Measurements from ENCODE around the gene MEGF6.
A peak's percentile ranks its signal among the peaks of the same experiment; 100 is the strongest.

The MEGF6 gene

DNA sequence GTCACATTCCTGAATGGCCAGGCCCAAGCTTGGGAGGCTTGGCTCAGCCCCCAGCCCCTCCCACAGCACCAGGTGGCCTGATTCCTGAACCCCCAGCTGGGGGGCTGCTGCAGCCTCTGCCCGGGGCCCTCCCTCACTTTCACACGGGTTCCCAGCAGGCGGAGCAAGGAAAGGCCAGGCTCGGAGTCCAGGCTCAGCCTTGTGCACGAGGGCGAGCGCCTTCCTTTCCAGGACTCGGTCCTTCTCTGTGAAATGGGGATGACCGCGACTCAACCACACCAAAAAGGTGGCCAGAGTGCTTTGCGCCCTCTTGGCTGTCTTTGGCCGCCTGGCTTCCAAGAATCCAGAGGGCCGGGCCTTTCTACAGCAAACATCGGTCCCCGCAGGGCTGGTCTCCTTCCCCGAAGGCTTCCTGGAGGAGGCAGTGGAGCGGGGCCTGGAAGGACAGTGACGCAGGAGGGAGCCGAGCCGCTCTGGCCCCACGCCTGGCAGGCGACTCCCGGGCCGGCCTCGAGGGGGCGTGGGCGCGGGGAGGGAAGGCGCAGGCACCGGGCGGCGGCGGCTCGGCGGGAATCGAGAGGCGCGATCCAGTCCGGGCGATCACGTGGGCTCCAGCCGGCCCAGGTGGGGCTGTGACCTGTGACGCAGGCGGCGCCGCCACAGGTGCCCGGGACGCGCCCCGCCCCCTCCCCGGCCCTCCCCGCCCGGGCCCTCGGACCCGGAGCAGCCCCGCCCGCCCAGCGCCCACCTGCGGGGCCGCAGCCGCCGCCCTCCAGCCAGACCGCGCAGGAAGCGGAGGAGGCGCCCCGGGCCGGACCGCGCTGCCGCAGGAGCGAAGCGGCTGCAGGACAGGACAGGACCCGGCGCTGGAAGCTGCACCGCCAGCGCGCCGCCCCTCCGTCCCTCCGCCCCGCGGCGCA is 157.2 kb downstream of the MEGF6 start, which contains the start of gene ARHGEF16:
ARHGEF16 (plus strand) TSS at position 775 of the 920 bp plus-strand sequence. CDS start 8,420 bp downstream, outside the sequence.
- DNase-seq, result peak in 1 of 2 donors; percentile 37

GRCh38 chr1:3453203-3453761 is 158.0 kb downstream of the MEGF6 start:
- peak; percentile 79 to 82 for DNase-seq

DNA sequence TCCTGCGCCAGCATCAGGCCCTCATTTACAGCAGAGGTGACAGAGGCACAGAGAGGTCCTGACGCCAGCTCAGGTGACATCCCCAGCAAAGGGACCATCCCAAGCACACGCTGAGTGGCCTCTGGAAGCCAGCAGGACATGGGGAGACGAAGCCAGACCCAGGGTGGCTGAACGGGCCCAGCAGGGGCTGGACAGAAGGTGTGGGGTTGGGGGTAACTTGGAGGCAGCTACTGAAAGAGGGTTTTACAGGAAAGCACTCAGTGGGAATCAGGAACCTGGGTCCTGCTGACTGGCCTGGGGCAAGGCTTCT is 158.5 kb downstream of the MEGF6 start:
- DNase-seq, result no peak

DNA sequence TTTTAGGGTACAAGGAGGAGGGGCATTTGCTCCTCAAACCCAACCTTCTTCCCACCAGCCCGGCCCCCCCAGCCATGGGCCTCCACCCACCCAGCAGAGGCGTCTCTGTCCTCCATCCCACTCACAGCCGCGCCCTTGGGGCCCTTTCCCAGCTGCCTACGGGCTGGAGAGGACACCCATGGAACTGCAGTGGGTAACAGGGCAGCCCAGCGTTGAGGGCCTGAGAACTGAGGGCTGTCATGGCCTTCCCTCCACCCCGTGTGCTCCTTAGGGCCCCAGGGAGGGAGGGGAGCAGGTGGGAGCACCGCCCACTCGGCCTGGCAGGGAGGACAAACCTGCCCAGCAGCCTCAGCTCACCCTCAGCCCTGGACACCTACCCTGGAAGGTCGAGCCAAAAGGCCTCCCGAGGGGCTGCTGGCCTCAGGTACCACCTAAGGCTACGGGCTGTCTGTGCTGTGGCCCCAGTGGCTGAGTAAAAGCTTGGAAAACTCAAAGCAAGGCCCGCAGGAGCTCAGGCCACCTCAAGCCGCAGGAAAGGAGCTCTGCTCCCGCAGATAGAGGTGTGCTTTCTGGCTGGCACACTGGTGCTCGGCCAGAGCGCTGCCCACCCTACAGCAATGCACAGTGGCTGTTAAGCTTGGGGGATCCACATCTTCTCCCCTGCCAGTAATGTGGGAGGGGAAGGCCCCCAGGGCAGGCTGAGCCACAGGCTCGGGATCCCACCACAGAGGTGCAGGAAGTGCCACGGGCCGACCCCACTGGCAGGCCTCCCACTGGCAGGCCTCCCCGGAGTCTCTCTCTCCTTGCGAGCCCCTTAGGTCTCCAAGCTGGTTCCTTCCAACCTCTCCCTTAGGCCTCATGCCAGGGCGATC is 159.1 kb downstream of the MEGF6 start:
- DNase-seq, result no peak

DNA sequence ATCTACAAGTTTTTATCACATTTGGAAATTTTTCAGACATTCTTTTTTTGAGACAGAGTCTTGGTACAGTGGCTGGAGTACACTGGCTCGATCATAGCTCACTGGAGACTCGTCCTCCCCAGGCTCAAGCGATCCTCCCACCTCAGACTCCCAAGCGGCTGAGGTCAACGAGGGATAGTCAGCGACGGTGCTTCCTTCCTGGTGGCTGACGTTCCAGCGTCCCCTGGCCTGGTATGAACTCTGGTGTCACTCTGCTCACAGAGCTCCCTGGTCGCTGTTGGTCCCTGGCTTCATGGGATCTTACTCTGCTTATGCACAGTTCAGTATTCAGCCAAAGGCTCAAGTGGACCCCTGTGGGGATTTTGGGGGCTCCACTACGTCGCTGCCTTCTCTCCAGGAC is 160.3 kb downstream of the MEGF6 start:
- DNase-seq, result no peak

- DNase-seq, result no peak
These were observed 161.0 kb downstream of the MEGF6 start for GRCh38 chr1:3450202-3450863.

DNA sequence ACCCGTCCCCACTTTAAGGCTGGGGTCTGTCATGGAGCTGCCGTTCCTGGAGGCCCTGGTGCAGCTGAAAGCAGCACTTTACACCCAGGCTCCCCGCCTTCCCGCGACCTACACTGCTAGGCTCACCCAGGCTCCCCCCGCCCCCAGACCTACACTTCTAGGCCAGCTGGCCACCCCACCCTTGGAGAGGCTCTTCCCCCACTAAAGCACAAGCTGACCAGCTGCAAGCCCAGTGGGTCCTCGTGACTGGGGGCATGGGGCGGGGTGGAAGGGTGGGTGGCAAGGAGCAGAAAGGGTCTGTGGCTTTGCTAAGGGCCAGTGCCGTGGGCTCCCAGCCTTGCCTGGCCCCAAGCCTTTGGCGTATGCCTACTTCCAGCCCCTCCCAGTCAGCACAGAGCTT is 166.6 kb downstream of the MEGF6 start:
- DNase-seq, result no peak

- no peak for DNase-seq
These were observed 167.0 kb downstream of the MEGF6 start for GRCh38 chr1:3444298-3444697.

DNA sequence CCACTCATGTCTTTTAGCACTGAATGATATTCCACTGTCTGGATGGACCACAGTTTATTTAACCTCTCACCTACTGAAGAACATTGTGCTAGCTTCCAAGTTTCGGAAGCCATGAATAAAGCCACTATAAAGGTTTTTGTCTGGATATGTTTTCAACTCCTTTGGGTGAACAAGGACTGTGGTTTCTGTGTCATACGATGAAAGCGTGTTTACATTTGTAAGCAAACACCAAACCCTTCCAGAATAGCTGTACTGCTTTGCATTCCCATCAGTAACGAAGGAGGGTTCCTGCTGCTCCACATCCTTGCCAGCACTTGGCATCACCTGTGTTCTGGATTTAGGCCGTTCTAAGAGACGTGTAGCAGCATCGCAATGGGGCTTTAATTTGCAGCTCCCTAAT is 167.5 kb downstream of the MEGF6 start:
- no peak for DNase-seq

DNA sequence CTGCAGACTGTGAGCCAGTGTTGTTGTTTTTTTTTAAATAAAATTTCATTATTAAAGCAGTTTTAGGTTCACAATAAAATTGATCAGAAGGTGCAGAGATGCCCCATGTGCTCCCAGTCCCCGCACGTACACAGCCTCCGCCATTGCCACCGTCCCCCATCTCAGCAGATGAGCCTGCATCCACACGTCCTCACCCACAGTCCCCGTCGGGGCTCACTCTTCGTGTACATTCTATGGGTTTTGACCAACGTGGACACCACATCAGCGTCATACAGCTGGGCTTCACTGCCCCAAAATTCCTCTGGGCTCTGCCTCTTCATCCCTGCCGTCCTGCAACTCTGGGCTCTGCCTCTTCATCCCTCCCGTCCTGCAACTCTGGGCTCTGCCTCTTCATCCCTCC is 168.4 kb downstream of the MEGF6 start:
- no peak for DNase-seq

GRCh38 chr1:3442331-3442730 is 169.0 kb downstream of the MEGF6 start:
- DNase-seq, result no peak

- no peak for DNase-seq
These were observed 169.4 kb downstream of the MEGF6 start for GRCh38 chr1:3441880-3442279.

DNA sequence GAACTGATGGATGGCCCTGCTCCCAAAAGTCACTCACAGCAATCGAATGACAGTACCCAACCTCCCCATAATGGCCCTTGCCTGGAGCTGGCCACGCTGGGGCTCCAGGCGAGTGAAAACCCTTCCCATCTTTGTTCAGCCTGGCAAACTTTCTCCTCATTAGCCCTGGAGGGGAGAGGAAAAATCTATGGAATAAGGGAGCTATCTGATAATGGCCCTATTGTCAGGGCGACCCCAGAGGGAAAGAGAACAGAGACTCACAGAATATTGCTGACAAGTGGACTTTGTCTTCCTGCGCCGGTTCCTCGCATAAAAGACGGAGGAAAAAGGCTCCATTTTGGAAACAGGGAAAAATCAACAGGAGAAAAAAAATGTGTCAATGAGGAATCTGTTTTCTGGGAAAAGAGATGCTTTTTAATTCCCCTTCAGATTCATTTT is 169.9 kb downstream of the MEGF6 start:
- no peak for DNase-seq

DNA sequence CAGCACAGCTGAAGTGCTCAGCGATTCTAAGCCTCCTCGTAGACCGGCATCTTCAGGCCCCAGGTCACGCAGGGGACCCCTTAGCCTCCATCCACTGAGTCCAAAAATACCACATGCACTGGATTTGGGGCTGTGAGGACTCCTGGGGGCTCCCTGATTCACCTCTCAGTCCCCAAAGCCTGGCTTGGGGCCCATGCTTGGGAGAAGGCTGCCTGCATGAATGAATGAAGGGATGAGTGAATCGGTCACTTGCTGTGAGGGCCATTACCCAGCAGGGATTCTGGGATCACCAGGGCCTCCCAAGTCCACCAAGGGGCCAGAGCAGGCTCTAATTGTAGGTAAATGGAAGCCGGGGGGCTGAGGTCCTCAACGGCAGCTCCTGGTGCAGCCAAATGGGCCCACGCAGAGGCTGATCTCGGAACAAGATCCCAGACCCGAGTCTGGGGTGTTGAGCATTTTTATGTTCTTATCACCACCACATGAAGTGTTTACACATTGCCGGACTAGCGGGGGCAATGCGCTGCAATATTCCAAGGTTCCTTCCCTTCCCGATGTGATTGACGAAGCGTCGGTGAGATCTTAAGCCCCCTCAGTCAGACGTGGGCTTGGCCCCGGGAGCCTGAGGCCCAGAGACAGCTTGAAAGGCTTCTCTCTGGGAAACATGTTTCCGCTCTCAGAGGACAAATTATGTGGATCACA is 170.4 kb downstream of the MEGF6 start:
- DNase-seq, result no peak

GRCh38 chr1:3440300-3440681 is 171.0 kb downstream of the MEGF6 start:
- DNase-seq, result no peak
